ENCODE data around the gene LILRA6. TPM values are rescaled to one million over a fixed set of nuclear protein-coding genes. Genes with fewer than 3 reads are reported as not detected.
"Not testable (repeated sequence)": the region's sequence is repeated elsewhere in the genome, so short reads cannot be mapped to it uniquely, and the experiment has no call there.

The LILRA6 gene
- total RNA-seq, 2 donors from 2014 or later: not detected

DNA sequence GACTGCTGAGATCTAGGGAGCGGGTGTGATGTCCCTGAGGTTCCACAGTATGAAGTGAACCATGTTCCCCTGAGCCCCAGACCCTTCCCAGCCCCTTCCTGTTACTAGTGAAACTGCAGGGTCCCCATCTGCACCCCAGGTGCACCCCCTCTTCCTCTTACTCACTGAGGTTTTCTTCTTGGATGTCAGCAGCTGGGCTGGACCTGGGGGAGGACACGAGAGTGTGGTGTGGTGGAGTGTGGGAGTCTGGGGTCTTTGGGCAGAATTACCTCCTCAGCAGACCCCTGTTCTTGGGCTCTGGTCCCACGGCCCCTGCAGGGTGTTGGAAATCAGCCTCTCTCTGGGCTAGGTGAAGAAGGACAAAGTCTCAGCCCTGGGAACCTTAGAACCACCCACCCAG, 3.3 kb upstream of the LILRA6 start:
- Histone ChIP-seq H3K36me3 (replicated peaks in 1 of 2; ENCODE audit: insufficient read depth in 1 of 2, low read depth in 2 of 2) (no peaks in the 10 kb centered on the region), H3K4me3 (no peak overlapping the region), H3K27ac (no peak overlapping the region), H3K9me3 (no peaks in the 10 kb centered on the region), H3K4me1 (no peaks in the 10 kb centered on the region), H3K27me3 (peaks cover 0 to 8% of the 10 kb centered on the region in 2 donors)
- intact Hi-C loops (cut with DNase I): no loop called here
- TF ChIP-seq, protein P1, sequence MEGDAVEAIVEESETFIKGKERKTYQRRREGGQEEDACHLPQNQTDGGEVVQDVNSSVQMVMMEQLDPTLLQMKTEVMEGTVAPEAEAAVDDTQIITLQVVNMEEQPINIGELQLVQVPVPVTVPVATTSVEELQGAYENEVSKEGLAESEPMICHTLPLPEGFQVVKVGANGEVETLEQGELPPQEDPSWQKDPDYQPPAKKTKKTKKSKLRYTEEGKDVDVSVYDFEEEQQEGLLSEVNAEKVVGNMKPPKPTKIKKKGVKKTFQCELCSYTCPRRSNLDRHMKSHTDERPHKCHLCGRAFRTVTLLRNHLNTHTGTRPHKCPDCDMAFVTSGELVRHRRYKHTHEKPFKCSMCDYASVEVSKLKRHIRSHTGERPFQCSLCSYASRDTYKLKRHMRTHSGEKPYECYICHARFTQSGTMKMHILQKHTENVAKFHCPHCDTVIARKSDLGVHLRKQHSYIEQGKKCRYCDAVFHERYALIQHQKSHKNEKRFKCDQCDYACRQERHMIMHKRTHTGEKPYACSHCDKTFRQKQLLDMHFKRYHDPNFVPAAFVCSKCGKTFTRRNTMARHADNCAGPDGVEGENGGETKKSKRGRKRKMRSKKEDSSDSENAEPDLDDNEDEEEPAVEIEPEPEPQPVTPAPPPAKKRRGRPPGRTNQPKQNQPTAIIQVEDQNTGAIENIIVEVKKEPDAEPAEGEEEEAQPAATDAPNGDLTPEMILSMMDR (IDR thresholded peaks at IDR 0.05): no peak
- no peak for TF ChIP-seq POLR2A (IDR thresholded peaks at IDR 0.05)
- no peak for ATAC-seq
- WGBS, 2 donors: 61 to 65% methylated on average over 3 of the region's 3 CpGs
- no peak for DNase-seq

DNA sequence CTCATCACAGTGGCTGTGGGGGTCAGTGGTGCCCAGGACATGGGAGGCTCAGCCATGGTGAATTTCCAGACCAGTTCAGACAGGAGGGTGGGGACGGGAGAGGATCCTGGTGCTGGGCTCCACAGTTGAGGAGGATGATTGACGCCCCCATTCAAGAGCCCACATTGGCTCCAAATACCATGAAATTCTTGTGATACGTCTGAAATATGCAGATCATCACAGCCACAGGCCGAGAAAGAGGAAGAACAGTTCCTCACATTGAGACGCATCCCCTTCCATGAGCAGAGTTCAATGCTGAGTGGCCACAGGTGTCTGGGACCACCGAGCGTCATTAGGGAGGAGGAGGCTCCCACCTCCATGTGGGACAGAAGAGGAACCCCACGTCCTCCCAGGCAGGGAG, 1.2 kb upstream of the LILRA6 start:
- H3K27ac ChIP-seq; H3K4me3 ChIP-seq; intact Hi-C loops (cut with DNase I); H3K4me1 ChIP-seq; H3K9me3 ChIP-seq; H3K36me3 ChIP-seq (replicated peaks in 1 of 2; ENCODE audit: insufficient read depth in 1 of 2, low read depth in 2 of 2); H3K27me3 ChIP-seq; ATAC-seq; DNase-seq: not testable (repeated sequence)
- no CpG with 5 or more reads among the region's 8 CpGs for WGBS, 2 donors

DNA sequence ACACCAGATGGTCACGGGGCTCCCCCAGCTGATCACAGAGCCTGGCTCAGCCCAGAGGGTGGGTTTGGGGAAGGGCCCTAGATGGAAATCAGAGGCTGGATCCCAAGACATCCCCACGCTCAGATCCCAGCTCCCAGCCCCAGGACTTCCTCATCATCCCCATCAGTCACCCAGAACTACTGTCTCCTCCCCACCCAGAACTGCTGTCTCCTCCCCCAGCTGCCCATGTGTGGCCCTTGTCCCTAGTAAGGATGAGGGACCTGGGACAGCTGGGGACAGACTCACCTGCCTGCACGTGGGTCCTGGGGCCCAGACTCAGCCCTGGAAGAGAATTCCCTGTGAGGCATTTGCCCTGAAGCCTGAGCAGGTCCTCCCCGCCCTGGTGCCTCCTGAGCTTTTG, 356 bp downstream of the LILRA6 start:
- H3K4me1 ChIP-seq; DNase-seq; H3K27ac ChIP-seq; intact Hi-C loops (cut with DNase I); H3K27me3 ChIP-seq; H3K36me3 ChIP-seq (replicated peaks in 1 of 2; ENCODE audit: insufficient read depth in 1 of 2, low read depth in 2 of 2); ATAC-seq; H3K9me3 ChIP-seq; H3K4me3 ChIP-seq: not testable (repeated sequence)
- WGBS, 2 donors: 38% methylated on average over 2 of the region's 4 CpGs; no CpG with 5 or more reads in 1 of the 2 donors

DNA sequence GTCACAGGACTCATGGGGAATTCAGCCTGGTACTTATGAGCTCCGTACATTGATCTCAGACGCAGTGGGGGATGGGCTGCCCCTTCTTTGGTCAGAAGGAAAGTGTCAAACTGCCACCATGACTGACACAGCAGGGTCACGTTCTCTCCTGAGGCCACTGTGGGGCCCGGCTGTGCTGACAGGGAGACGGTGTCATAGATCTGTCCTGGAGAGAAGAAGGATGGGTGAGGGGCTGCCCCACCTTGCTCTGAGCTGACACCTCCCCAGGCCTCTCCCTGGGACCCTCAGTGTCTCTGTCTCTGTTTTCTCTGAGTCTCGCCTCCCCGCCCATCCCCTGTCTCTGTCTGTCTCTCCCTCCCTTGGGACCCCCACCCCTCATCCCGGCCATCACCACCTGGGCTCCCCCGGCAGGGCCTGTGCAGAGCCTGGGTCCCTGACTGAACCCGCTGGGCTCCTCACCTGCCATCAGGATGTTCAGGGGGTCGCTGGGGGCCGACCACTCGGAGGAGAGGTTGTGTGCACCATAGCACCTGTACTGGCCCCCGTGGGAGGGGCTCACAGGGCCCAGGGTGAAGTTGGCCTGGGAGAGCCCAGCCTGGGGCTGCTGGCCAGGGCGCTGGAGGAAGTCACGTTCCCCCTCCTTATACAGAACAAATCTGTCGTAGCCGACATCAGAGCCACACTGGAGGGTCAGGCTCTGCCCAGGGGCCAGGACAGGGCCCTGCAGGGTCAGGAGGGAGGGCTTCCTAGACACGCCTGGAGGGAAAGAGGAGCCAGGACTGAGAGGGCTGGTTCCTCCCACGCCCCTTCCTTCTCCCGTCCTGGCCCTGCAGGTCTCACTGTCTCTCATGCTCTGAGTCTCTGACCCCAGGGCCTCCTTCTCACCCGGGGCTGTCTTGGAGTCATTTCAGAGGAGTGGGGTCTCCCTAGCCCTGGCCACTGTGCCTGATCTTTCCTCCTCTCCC, 1.9 kb downstream of the LILRA6 start:
- H3K4me3 ChIP-seq; intact Hi-C loops (cut with DNase I); H3K27ac ChIP-seq; H3K9me3 ChIP-seq; H3K27me3 ChIP-seq; DNase-seq; H3K4me1 ChIP-seq; ATAC-seq; H3K36me3 ChIP-seq (replicated peaks in 1 of 2; ENCODE audit: insufficient read depth in 1 of 2, low read depth in 2 of 2): not testable (repeated sequence)
- 38 to 42% methylated on average over 10 to 13 of the region's 22 CpGs for WGBS, 2 donors

DNA sequence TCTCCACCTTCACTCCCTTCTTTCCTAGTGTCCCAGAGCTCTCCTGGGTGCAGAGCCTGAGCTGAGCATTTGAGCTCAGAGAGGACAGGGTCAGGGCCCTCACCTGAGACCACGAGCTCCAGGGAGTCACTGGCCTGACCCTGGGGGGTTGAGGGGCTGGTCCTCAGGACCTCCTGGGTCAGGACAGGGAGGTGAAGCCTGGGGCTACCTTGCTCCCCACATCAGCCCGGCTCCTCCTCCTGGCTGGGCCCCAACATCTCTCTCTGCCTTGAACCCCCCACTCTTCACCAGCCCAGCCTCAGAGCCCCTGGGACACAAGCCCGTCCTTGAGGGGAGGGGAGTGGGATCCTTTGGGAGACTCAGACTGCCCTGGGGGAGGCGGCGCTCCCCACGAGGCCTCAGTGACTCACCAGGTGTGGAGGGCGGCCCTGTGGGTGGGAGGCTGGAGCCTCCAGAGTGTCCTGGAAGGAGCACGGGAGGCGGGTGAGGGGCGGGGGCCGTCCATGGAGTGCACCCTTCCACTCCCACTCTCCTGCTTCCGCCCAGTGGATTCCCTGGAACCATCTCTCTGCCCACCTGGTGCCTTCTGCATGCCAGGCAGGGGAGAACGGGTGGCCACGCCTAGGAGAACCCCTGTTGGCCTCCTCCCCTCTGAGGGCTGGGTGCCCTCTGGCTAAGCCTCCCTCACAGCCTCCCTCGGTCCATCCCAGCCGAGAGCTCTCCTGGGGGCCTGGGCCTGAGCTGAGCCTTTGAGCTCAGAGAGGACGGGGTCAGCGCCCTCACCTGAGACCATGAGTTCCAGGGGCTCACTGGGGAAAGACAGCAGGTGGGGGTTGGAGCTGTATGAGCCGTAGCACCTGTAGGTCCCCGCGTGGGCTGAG, 2.9 kb downstream of the LILRA6 start:
- H3K27ac ChIP-seq; H3K36me3 ChIP-seq (replicated peaks in 1 of 2; ENCODE audit: insufficient read depth in 1 of 2, low read depth in 2 of 2); DNase-seq; H3K4me1 ChIP-seq; H3K4me3 ChIP-seq; H3K9me3 ChIP-seq; H3K27me3 ChIP-seq; intact Hi-C loops (cut with DNase I): not testable (repeated sequence)
- peak; percentile 33 for ATAC-seq
- WGBS, 2 donors: 28 to 47% methylated on average over 7 to 10 of the region's 21 CpGs

DNA sequence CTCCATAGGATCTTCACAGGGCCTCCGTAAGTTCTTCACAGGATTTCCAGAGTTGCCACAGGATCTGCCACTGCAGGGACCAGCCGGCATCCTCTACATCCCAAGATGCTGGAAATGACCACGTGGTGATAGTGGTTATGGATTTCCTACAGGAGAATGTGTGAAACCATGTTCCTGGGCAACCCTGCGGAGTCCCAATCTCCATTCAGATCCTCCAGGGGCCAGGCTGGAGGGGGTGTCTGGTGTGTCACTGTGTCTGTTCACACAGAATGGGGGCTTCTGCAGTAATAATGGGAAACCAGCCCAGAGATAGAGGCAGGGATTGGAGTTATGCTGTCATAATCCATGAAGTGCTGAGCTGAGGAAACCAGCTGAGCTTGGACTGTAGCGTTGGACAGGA, 8.6 kb downstream of the LILRA6 start:
- Histone ChIP-seq H3K27me3 (no peaks in the 10 kb centered on the region), H3K9me3 (no peaks in the 10 kb centered on the region), H3K27ac (no peak overlapping the region), H3K36me3 (replicated peaks in 1 of 2; ENCODE audit: insufficient read depth in 1 of 2, low read depth in 2 of 2) (no peaks in the 10 kb centered on the region), H3K4me3 (no peak overlapping the region), H3K4me1 (no peaks in the 10 kb centered on the region)
- intact Hi-C loops (cut with DNase I): loop anchor here (5.0 kb wide), 1 partner anchor 67 kb away; no protein-coding TSS in a partner anchor
- DNase-seq: no peak
- no peak for ATAC-seq
- TF ChIP-seq, protein P1 (IDR thresholded peaks at IDR 0.05): no peak
- TF ChIP-seq POLR2A (IDR thresholded peaks at IDR 0.05): no peak
- WGBS, 2 donors: 42 to 68% methylated on average over 4 to 5 of the region's 5 CpGs

All from body of pancreas (tissue), 4 donors.